ENCODE measurements around the gene CHRM1. TPM values are rescaled to one million over a fixed set of nuclear protein-coding genes. Genes with fewer than 3 reads are reported as not detected.

The CHRM1 gene
- total RNA-seq, 4 donors from 2014 or later: 0.32 to 0.41 TPM; not detected in 2

DNA sequence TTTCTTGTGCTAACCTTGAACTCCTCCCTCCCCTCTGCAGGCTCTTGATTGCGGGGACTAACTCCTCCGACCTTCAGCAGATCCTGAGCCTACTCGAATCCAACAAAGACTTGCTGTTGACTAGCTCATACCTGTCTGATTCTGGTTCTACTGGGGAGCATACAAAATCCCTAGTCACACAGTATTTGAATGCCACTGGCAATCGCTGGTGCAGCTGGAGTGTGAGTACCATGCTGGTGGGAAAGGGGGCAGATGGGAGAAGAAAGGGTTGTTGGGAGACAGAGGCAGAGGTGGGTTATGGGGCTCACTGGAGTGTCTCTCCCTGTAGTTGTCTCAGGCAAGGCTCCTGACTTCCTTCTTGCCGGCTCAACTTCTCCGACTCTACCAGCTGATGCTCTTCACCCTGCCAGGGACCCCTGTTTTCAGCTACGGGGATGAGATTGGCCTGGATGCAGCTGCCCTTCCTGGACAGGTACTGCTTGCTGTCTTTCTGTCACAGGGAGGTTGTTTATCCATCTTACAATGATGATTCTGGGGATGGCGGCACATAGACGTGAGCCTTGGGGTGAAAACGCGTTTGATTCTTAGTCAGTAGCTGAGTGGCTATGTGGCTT is 35.9 kb downstream of the CHRM1 start:
- Histone ChIP-seq H3K9me3 (no peaks in the 10 kb centered on the region), H3K36me3 (peaks cover 0 to 64% (median 27%) of the 10 kb centered on the region in 4 donors), H3K27me3 (no peaks in the 10 kb centered on the region), H3K4me1 (peaks cover 32 to 68% (median 44%) of the 10 kb centered on the region in 4 donors), H3K4me3 (no peak overlapping the region), H3K27ac (no peak overlapping the region)
- no peak for DNase-seq
- in situ Hi-C loops (cut with MboI; ENCODE audit: low pct_ligation_motif_present in 1 of 4, low pct_unique_long_range_greater_than_20kb in 1 of 4, low sequenced_read_pairs in 3 of 4): loop anchor here in 1 of 4 donors (25.0 kb wide), 1 partner anchor 498 kb away; no protein-coding TSS in a partner anchor
- 89% methylated on average over 11 of the region's 11 CpGs; no CpG with 5 or more reads in 1 of the 2 donors for WGBS, 2 donors (ENCODE audit: low coverage in 1 of 2)
- no peak for TF ChIP-seq POLR2A (IDR thresholded peaks at IDR 0.05)
- intact Hi-C loops (cut with DNase I; ENCODE audit: low total_unique reads): no loop called here

DNA sequence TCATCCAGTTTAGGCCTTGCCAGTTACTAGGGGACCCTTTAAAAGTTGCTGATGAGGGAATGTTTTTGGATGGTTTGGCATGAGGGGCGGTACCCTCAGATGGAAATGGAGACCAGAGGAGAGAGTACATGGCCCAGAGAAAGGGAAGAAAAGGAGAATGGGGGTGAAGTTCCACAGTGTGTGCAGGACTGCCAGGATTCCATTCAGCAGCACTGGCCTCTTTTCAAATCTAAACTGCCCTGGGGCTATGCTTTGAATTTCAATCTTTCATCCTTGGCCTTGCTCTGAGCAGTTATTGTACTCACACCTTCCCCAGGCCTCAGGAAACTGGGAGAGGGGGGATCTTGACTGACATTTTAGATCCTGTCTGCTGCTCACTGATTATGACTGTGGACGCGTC is 37.5 kb downstream of the CHRM1 start:
- H3K27me3 ChIP-seq: no peaks in the 10 kb centered on the region
- H3K4me1 ChIP-seq: peaks cover 33 to 68% (median 41%) of the 10 kb centered on the region in 4 donors
- 81% methylated on average over 3 of the region's 3 CpGs; no CpG with 5 or more reads in 1 of the 2 donors for WGBS, 2 donors (ENCODE audit: low coverage in 1 of 2)
- DNase-seq: no peak
- H3K36me3 ChIP-seq: peaks cover 0 to 58% (median 26%) of the 10 kb centered on the region in 4 donors
- intact Hi-C loops (cut with DNase I; ENCODE audit: low total_unique reads) (loop anchor here (5.0 kb wide), 1 partner anchor 1809 kb away; no protein-coding TSS in a partner anchor), in situ Hi-C loops (cut with MboI; ENCODE audit: low pct_ligation_motif_present in 1 of 4, low pct_unique_long_range_greater_than_20kb in 1 of 4, low sequenced_read_pairs in 3 of 4) (loop anchor here in 1 of 4 donors (25.0 kb wide), 1 partner anchor 496 kb away; no protein-coding TSS in a partner anchor)
- no peaks in the 10 kb centered on the region for H3K9me3 ChIP-seq
- TF ChIP-seq POLR2A (IDR thresholded peaks at IDR 0.05) (no peak), EP300 (IDR thresholded peaks at IDR 0.05; ENCODE audit: low read depth) (no peak), POLR2AphosphoS5 (IDR thresholded peaks at IDR 0.05) (no peak)
- TF ChIP-seq, protein P1, sequence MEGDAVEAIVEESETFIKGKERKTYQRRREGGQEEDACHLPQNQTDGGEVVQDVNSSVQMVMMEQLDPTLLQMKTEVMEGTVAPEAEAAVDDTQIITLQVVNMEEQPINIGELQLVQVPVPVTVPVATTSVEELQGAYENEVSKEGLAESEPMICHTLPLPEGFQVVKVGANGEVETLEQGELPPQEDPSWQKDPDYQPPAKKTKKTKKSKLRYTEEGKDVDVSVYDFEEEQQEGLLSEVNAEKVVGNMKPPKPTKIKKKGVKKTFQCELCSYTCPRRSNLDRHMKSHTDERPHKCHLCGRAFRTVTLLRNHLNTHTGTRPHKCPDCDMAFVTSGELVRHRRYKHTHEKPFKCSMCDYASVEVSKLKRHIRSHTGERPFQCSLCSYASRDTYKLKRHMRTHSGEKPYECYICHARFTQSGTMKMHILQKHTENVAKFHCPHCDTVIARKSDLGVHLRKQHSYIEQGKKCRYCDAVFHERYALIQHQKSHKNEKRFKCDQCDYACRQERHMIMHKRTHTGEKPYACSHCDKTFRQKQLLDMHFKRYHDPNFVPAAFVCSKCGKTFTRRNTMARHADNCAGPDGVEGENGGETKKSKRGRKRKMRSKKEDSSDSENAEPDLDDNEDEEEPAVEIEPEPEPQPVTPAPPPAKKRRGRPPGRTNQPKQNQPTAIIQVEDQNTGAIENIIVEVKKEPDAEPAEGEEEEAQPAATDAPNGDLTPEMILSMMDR (IDR thresholded peaks at IDR 0.05): no peak
- H3K4me3 ChIP-seq: peak overlapping the region in 1 of 4 donors; percentile 88
- peak overlapping the region in 2 of 4 donors; percentile 98 to 100 for H3K27ac ChIP-seq

DNA sequence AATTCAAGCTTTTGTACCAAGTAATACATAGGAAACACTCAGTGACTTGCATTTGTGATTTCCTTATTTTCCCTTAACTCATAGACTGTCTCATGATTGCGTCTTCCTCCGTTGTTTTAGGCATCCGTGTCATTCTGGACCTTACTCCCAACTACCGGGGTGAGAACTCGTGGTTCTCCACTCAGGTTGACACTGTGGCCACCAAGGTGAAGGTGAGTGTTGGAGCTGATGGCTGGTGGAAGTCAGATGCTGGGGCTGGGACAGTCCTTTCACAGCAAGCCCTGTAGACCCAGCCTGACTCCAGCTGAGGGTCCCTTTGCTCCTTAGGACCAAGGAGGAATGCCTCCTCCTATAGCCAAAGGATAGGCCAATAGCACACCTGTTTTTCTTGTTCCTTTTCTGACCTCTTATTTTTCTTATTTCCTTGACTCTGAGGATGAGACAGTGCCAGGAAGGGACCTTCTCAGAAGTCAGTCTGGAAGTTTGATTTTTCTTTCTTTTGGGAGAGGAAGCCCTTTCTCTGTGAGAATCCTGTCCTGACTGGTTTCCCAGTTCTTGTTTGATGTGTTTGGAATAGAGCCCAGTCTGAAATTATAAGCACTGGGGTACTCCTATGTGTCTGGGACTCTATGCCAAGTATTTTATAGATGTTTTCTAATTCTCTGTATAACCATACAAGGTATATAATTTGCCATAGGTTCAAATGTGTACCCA is 38.2 kb downstream of the CHRM1 start:
- no peak for DNase-seq
- Histone ChIP-seq H3K4me1 (peaks cover 33 to 61% (median 39%) of the 10 kb centered on the region in 4 donors), H3K4me3 (peak overlapping the region in 3 of 4 donors; percentile 64 to 96 (median 88)), H3K9me3 (no peaks in the 10 kb centered on the region), H3K36me3 (peaks cover 0 to 51% (median 23%) of the 10 kb centered on the region in 4 donors), H3K27ac (peak overlapping the region; percentile 96 to 100 (median 98)), H3K27me3 (no peaks in the 10 kb centered on the region)
- intact Hi-C loops (cut with DNase I; ENCODE audit: low total_unique reads) (loop anchor here (5.0 kb wide), 1 partner anchor 1809 kb away; no protein-coding TSS in a partner anchor), in situ Hi-C loops (cut with MboI; ENCODE audit: low pct_ligation_motif_present in 1 of 4, low pct_unique_long_range_greater_than_20kb in 1 of 4, low sequenced_read_pairs in 3 of 4) (loop anchor here in 1 of 4 donors (25.0 kb wide), 1 partner anchor 496 kb away; no protein-coding TSS in a partner anchor)
- TF ChIP-seq POLR2AphosphoS5 (IDR thresholded peaks at IDR 0.05): no peak
- no peak for TF ChIP-seq POLR2A (IDR thresholded peaks at IDR 0.05)
- TF ChIP-seq EP300 (IDR thresholded peaks at IDR 0.05; ENCODE audit: low read depth): no peak
- TF ChIP-seq, protein P1 (IDR thresholded peaks at IDR 0.05): no peak
- WGBS, 2 donors (ENCODE audit: low coverage in 1 of 2): 48 to 51% methylated on average over 3 to 5 of the region's 5 CpGs

DNA sequence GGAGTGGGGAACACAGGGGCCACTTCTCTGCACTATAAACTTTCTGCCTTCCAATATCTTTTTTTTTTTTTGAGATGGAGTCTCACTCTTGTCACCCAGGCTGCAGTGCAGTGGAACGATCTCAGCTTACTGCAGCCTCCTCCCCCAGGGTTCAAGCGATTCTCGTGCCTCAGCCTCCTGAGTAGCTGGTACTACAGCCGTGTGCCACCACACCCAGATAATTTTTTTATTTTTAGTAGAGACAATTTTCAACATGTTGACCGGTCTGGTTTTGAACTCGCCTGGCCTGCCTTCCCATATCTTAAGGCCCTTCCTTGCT is 38.8 kb downstream of the CHRM1 start:
- no peak for DNase-seq
- TF ChIP-seq, protein P1 (IDR thresholded peaks at IDR 0.05): no peak
- TF ChIP-seq EP300 (IDR thresholded peaks at IDR 0.05; ENCODE audit: low read depth) (no peak), POLR2A (IDR thresholded peaks at IDR 0.05) (no peak)
- H3K4me1 ChIP-seq: peaks cover 33 to 59% (median 39%) of the 10 kb centered on the region in 4 donors
- in situ Hi-C loops (cut with MboI; ENCODE audit: low pct_ligation_motif_present in 1 of 4, low pct_unique_long_range_greater_than_20kb in 1 of 4, low sequenced_read_pairs in 3 of 4) (loop anchor here in 1 of 4 donors (25.0 kb wide), 1 partner anchor 495 kb away; no protein-coding TSS in a partner anchor), intact Hi-C loops (cut with DNase I; ENCODE audit: low total_unique reads) (loop anchor here (5.0 kb wide), 1 partner anchor 1810 kb away; no protein-coding TSS in a partner anchor)
- no peaks in the 10 kb centered on the region for H3K9me3 ChIP-seq
- peaks cover 0 to 45% (median 20%) of the 10 kb centered on the region in 4 donors for H3K36me3 ChIP-seq
- H3K4me3 ChIP-seq: peak overlapping the region; percentile 64 to 96 (median 78)
- no peaks in the 10 kb centered on the region for H3K27me3 ChIP-seq
- 0 to 31% methylated on average over 1 to 6 of the region's 6 CpGs for WGBS, 2 donors (ENCODE audit: low coverage in 1 of 2)
- peak overlapping the region; percentile 96 to 100 (median 98) for H3K27ac ChIP-seq
